Measurements from ENCODE around the gene ZNF208.
"Not testable (repeated sequence)": the region's sequence is repeated elsewhere in the genome, so short reads cannot be mapped to it uniquely, and the experiment has no call there.

ZNF208 gene

DNA sequence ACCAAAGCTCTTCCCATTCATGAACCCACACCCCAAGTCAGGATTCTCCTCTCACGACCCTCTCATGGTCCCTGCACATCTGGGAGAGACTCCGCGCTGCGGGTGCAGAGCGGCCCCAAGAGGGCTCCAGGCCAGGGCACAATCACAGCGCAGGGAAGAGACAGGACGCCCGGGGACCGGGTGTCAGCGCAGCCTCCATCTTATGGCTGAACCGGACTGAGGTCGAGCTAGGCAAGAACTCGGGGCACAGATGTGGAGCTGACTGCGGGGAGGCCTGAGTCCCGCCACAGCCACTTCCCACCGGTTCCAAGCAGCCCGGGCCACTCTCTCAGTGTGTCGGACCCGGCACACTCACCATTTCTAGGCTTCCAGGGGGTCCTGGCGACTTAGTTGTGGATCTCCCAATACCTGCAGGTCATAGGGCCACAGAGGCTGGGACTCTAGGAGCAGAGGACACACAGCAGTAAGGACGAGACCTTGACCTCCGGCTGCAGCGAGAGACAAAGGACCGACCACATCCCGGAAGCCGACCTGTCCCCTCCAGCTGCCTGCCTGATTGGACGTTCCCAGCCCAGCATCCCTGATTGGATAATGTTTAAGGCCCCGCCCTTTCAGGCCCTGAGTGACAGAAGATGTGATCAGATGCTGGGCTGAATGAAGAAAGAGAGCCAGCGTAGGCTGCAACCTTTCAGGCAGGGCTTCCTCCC lies at the start of gene ZNF208:
TSS of gene ZNF208 (minus strand) at position 507 of the 707 bp plus-strand sequence. CDS start at position 358, 149 bp downstream.
- DNase-seq (ENCODE audit: low read depth), result not testable (repeated sequence)

GRCh38 chr19:22052644-22053013 lies 41.9 kb upstream of the ZNF208 start:
- DNase-seq (ENCODE audit: low read depth), result no peak

DNA sequence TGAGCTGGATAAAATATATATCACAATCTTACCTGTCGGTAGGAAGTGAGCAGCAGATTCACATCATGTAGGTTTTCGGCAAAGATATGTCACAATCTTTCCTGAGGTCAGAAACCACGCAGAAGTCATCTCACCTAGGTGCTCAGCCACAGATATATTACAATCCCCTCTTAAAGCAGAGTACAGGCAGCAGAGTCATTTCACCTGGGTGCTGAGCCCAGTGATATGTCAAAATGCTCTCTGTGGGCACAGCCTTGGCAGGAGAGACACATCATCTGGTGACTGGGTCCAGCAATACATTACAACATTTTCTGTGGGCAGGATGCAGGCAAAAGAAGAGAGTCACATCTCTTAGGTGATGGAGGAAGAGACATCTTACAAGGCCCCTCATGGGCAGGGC lies 30.4 kb upstream of the ZNF208 start:
- DNase-seq (ENCODE audit: low read depth), result not testable (repeated sequence)

GRCh38 chr19:22030680-22031079 lies 19.9 kb upstream of the ZNF208 start:
- no peak for DNase-seq (ENCODE audit: low read depth)

GRCh38 chr19:22026687-22027086 lies 15.9 kb upstream of the ZNF208 start:
- no peak for DNase-seq (ENCODE audit: low read depth)

DNA sequence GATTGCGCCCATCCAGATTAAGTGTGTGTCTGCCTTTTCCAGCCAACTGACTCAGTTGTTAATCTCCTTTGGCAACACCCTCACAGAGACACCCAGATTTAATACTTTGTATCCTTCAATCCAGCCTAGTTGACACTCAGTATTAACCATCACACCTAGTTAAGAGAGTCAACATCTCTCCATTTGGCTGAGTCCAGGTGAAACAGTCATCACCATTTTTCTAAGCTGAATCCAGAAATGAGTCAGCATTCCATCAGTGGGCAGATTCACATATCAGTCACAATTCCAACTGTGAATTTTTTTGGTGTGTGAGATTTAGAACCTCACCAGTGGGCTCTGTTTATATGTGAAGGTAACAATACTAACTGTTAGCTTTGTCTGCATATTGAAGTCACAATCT lies 14.8 kb upstream of the ZNF208 start:
- DNase-seq (ENCODE audit: low read depth), result not testable (repeated sequence)

DNA sequence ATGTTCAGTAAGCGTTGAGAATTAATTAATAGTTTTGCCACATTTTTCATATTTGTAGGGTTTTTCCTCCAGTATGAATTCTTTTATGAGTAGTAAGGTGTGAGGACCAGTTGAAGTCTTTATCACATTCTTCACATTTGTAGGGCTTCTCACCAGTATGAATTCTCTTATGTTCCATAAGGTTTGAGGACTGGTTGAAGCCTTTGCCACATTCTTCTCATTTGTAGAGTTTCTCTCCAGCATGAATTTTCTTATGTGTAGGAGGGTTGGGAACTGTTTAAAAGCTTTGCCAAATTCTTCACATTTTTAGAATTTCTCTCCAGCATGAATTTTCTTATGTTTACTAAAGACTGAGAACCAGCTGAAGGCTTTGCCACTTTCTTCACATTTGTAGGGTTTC lies 40.3 kb downstream of the ZNF208 start:
- DNase-seq (ENCODE audit: low read depth), result no peak

DNA sequence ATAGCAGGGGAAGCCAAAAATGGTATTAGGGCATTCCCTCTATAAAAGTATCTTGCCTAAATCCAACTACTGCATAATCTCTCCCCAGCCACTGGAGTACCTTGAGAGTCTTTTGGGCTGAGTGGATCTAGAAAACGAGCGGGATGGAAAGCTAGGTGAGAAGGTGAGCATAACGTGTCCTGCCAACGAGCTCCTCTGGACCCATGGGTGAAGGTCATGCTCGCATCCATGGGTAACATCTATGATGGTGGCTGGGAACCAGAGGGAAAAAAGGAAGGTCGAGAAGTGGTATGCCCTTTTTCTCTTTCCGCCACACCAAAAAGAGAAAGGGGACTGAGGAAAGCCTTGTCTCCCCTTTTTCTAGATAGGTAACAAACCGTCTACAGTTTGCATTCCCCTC lies 63.0 kb downstream of the ZNF208 start:
- DNase-seq (ENCODE audit: low read depth), result no peak

DNA sequence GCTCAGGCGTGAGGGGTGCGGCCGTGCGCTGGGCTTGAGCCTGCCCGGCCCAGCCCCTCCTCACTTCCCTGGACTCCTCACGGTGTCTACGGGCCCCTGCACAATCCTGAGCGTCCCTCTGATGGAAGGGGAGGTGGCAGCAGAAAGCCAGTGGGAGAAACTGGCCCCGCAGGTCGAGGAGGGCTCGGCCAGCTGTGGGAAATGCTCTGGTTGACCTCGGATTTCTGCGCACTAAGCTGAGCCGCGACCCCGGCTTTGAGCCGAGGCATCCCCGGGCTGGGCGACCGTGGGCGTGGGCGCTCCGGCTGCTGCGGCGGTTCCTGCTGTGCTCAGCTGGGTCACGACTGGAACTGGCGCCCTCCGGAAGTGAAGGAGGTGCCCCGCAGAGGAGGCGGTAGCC lies 70.1 kb downstream of the ZNF208 start:
- DNase-seq (ENCODE audit: low read depth), result no peak

GRCh38 chr19:21934593-21934992 lies 76.2 kb downstream of the ZNF208 start:
- no peak for DNase-seq (ENCODE audit: low read depth)

- DNase-seq (ENCODE audit: low read depth), result no peak
These were observed 76.6 kb downstream of the ZNF208 start for GRCh38 chr19:21934131-21934530.

- DNase-seq (ENCODE audit: low read depth), result no peak
These were observed 88.5 kb downstream of the ZNF208 start for GRCh38 chr19:21922276-21922675.

DNA sequence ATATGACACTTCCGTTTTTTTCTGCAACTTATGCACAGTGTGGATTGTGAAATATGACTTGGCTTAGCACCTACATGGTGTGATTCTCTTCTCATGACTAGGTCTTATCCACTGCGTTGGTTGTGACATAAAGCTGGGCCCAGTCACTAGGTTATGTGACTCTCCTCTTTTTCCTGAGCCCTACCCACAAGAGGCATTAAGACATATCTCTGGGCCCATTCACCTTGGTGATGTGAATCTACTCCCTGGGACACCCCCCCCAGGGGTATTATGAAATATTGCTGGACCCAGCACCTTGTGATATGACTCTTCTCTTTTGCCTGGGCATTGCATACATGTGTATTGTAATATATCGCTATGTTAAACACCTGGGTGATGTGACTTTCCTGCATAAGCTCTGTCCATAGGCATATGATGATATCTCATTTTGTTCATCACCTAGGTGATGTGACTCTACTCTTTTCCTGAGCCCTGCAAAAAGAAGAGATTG lies 89.0 kb downstream of the ZNF208 start:
- DNase-seq (ENCODE audit: low read depth), result no peak

GRCh38 chr19:21915411-21915810 lies 95.3 kb downstream of the ZNF208 start:
- no peak for DNase-seq (ENCODE audit: low read depth)

DNA sequence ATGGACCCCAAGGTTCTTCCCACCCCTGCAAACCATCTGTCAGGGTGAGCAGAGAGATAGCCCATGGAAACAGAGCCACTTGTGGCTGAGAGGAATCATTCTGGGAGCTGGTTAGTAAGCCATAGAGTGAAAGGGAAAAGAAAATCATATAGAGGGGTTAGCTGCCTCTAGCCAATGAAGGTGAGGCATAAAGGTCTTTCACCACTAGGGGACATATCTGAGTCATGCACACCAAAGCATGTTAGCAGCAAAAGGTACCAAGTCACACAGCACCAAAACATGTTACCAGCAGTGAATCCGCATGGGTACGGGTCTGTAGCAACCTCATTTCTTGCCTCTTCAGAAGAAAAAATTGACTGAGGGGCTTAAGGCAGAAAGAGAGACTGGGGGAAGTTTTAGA lies 98.1 kb downstream of the ZNF208 start:
- no peak for DNase-seq (ENCODE audit: low read depth)

DNA sequence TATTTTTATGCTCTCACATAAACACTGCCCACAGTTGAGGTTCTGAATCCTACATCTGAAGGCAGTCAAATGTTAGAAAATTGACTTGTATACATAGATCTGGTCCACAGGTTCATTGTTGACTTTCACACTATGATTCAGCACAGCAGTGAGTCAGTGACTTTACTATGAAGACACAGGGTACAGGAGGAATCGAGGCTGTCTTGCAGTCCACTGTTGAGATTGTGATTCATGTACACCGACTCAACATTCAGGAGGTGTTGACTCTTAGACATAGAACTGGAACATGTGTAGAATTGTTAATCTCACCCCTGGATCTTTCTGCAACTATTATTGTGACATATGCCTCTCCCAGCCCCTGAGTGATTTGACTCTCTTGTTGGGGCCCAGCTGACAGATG lies 100.4 kb downstream of the ZNF208 start:
- DNase-seq (ENCODE audit: low read depth), result no peak

DNA sequence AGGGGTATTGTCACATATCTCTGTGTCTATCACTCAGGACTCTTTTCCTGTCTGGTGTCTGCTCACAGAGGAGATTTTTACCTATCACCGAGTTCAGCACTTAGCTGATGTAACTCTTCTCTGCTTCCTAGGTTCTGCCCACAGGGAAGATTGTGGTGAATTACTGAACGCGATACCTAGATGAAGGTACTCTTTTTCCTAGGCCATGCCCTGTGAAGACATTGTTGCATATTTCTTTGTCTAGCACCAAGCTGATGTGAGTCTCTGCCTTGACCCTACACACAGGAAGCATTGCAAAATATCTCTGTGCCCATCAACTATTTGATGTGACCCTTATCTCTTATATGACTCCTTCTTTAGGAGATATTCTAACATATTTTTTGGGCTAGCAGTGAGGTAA lies 102.7 kb downstream of the ZNF208 start:
- no peak for DNase-seq (ENCODE audit: low read depth)

GRCh38 chr19:21907516-21907915 lies 103.2 kb downstream of the ZNF208 start:
- DNase-seq (ENCODE audit: low read depth), result no peak

DNA sequence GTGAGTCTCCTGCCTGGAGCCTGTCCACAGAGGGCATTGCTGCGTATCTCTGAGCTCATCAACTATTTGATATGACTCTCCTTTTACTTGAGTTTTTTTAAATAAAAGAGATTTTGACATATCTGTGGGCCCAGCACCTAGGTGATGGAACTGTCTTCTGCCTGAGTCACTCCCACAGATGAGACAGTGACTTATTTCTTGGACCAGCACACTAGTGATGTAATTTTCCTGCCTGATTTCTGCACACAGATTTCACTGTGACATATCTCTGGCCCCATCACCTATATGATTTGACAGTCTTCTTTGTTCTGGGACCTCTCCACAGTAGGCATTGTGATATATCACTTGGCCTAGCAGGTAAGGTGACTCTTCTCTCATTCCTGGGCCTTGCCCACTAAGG lies 108.2 kb downstream of the ZNF208 start:
- no peak for DNase-seq (ENCODE audit: low read depth)

DNA sequence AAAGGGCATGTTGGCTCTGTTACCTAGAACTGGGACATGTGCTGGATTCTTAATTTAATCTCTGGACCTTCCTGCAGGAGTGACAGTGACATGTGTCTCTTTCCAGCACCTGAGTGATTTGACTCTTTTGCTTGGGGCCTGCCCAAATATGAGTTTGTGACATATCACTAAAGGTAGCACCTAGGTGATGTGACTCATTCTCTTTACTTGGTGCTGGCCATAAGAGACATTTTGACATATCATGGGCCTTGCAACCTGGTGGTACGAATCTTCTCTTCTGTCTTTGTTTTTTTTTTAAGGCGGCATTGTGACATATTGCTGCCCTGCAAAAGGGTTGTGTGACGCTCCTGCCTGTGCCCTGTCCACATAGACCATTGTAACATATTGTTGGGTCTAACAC lies 108.9 kb downstream of the ZNF208 start:
- no peak for DNase-seq (ENCODE audit: low read depth)

- DNase-seq (ENCODE audit: low read depth), result no peak
These were observed 110.3 kb downstream of the ZNF208 start for GRCh38 chr19:21900401-21900800.

- no peak for DNase-seq (ENCODE audit: low read depth)
These were observed 119.7 kb downstream of the ZNF208 start for GRCh38 chr19:21891086-21891485.

DNA sequence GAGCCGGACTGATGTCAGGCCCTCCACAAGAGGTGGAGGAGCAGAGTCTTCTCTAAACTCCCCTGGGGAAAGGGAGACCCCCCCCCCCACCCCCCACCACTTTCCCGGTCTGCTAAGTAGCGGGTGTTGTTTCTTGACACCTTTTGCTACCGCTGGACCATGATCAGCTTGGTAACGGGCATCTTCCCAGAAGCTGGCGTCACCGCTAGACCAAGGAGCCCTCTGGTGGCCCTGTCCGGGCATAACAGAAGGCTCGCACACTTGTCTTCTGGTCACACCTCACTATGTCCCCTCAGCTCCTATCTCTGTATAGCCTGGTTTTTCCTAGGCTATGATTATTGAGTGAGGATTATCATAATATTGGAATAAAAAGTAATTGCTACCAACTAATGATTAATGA lies 120.7 kb downstream of the ZNF208 start:
- DNase-seq (ENCODE audit: low read depth), result not testable (repeated sequence)

GRCh38 chr19:21885516-21885915 lies 125.2 kb downstream of the ZNF208 start:
- not testable (repeated sequence) for DNase-seq (ENCODE audit: low read depth)

All from activated T-cell treated with anti-CD3 and anti-CD28 coated beads for 1 hour (primary cell).